K562 (cell line): ENCODE measurements around the gene KDM4F. TPM values are rescaled to one million over a fixed set of nuclear protein-coding genes. Genes with fewer than 3 reads are reported as not detected.
A peak's percentile ranks its signal among the peaks of the same experiment; 100 is the strongest.

Experiments
- CEBPG ChIP-seq, 3 experiments: fragments of 200-800 bp in 1 of 3; sonication (Bioruptor generic) in 1 of 3; sonication (generic) in 1 of 3; formaldehyde crosslinking in 1 of 3; IDR thresholded peaks in 2 of 3; conservative IDR thresholded peaks in 1 of 3; 2 replicates each; pipeline versions ENCODE4 v1.6.1 to v1.8.0; 2016 to 2022; ENCODE audit warnings: missing compliant biosample characterization in 2 of 3, missing genetic modification characterization in 2 of 3, mild to moderate bottlenecking in 1 of 3, missing genetic modification reagents in 1 of 3
- DPF2 ChIP-seq: fragments of 450-650 bp; IDR thresholded peaks from 2 replicates; pipeline ENCODE4 v1.6.1; 2016
- ERF ChIP-seq: fragments of 450-650 bp; formaldehyde crosslinking; IDR thresholded peaks from 2 replicates; pipeline ENCODE4 v1.4.0; 2020; ENCODE audit warnings: mild to moderate bottlenecking, mixed read lengths
- HDAC6 ChIP-seq: IDR thresholded peaks from 2 replicates; pipeline ENCODE4 v1.6.1; 2012; ENCODE audit warnings: low read depth, mild to moderate bottlenecking, control low read depth, inconsistent platforms, low read length, moderate library complexity
- MCM3 ChIP-seq: fragments of 450-650 bp; IDR thresholded peaks from 2 replicates; pipeline ENCODE4 v1.6.1; 2016
- MCM7 ChIP-seq, 2 experiments: fragments of 450-650 bp; IDR thresholded peaks; 2 replicates each; pipeline ENCODE4 v1.6.1; 2016 to 2018
- NKRF ChIP-seq: fragments of 450-650 bp; IDR thresholded peaks from 2 replicates; pipeline ENCODE4 v1.6.1; 2016; ENCODE audit warnings: borderline replicate concordance
- NR2F6 ChIP-seq: fragments of 450-650 bp; formaldehyde crosslinking; IDR thresholded peaks from 2 replicates; pipeline ENCODE4 v1.4.0; 2020; ENCODE audit warnings: mild to moderate bottlenecking
- RBM15 ChIP-seq: fragments of 200-400 bp; formaldehyde crosslinking; IDR thresholded peaks from 2 replicates; pipeline ENCODE4 v1.6.1; 2018; ENCODE audit warnings: mild to moderate bottlenecking, low read length, moderate library complexity; ENCODE audit not compliant: insufficient read depth
- SP2 ChIP-seq: IDR thresholded peaks from 2 replicates; pipeline ENCODE4 v1.6.1; 2011; ENCODE audit warnings: mild to moderate bottlenecking, low read depth, low read length, moderate library complexity; ENCODE audit not compliant: poor library complexity, severe bottlenecking; ENCODE audit errors: extremely low read depth
- SUPT5H ChIP-seq: fragments of 450-650 bp; IDR thresholded peaks from 2 replicates; pipeline ENCODE4 v1.6.1; 2016
- TAL1 ChIP-seq: fragments of 450-650 bp; IDR thresholded peaks from 2 replicates; pipeline ENCODE4 v1.6.1; 2016; ENCODE audit warnings: mild to moderate bottlenecking
- TEAD4 ChIP-seq, 2 experiments: sonication (generic) in 1 of 2; formaldehyde crosslinking in 1 of 2; IDR thresholded peaks; 2 replicates each; pipeline versions ENCODE4 v1.6.1 to v1.8.0; 2012 to 2022; ENCODE audit warnings: borderline replicate concordance in 1 of 2, inconsistent platforms in 1 of 2, low read length in 1 of 2, mild to moderate bottlenecking in 1 of 2, missing genetic modification reagents in 1 of 2
- TGIF2 ChIP-seq: sonication (generic); formaldehyde crosslinking; IDR thresholded peaks from 2 replicates; pipeline ENCODE4 v1.8.1; 2022; ENCODE audit warnings: mild to moderate bottlenecking, missing genetic modification reagents, moderate library complexity
- ZNF12 ChIP-seq: sonication (generic); formaldehyde crosslinking; IDR thresholded peaks from 2 replicates; pipeline ENCODE4 v1.4.0; 2020; ENCODE audit warnings: mild to moderate bottlenecking, missing genetic modification reagents
- ZNF717 ChIP-seq: fragments of 250-450 bp; sonication (Bioruptor Pico); IDR thresholded peaks from 2 replicates; pipeline ENCODE4 v1.5.0; 2021
- ZNF75A ChIP-seq: fragments of 450-650 bp; formaldehyde crosslinking; IDR thresholded peaks from 2 replicates; pipeline ENCODE4 v1.4.0; 2020; ENCODE audit warnings: mild to moderate bottlenecking
- polyA plus RNA-seq, 8 experiments: library from polyadenylated mRNA; depleted of rRNA in 4 of 8; stranded (reverse) in 5 of 8; unstranded in 3 of 8; fragments of >200 nt; fragmentation: Nextera tagmentation in 2 of 8; fragmentation: Illumina TruSeq in 1 of 8; extraction: Ambion mirVana in 2 of 8; extraction: Trizol in 1 of 8; gene quantifications; 2 replicates each; pipeline versions ENCODE4 v1.2.1 to v1.2.3, GENCODE V29; 2011 to 2014; ENCODE audit warnings: inconsistent platforms in 1 of 8, missing spikeins in 1 of 8
- total RNA-seq, 7 experiments: library from RNA; depleted of rRNA in 6 of 7; stranded (reverse); fragments of >200 nt in 6 of 7; fragmentation: Illumina TruSeq in 2 of 7; extraction: Trizol in 2 of 7; gene quantifications; 2 replicates each; pipeline versions ENCODE4 v1.2.1 to v1.2.3, GENCODE V29; 2011 to 2021; ENCODE audit warnings: low replicate concordance in 1 of 7
- TF ChIP-seq, protein P1 (sequence below): sonication (generic); formaldehyde crosslinking; IDR thresholded peaks from 2 replicates; pipeline ENCODE4 v1.8.1; 2022; ENCODE audit warnings: missing genetic modification reagents
- TF ChIP-seq, protein P2 (sequence below): fragments of 450-650 bp; IDR thresholded peaks from 2 replicates; pipeline ENCODE4 v1.6.1; 2016; ENCODE audit warnings: low read depth, mild to moderate bottlenecking, moderate library complexity

The KDM4F gene
- total and polyA plus RNA-seq, 9 of the 15 experiments (the other 6 are each of a cell fraction or from before 2014, with no cell fraction given): not detected

GRCh38 chr11:95068549-95068948 is 19.3 kb downstream of the KDM4F start (continued):
- TF ChIP-seq TGIF2 (no peak), SUPT5H (peak; percentile 76), SP2 (no peak), ERF (no peak), RBM15 (no peak), TEAD4 (IDR thresholded peaks at IDR 0.05; ENCODE audit: low read length) (peak; percentile 56), TEAD4 (CRISPR knock-in tag; IDR thresholded peaks at IDR 0.05; ENCODE audit: borderline replicate concordance) (no peak), MCM7 (IDR thresholded peaks at IDR 0.05) (no peak), NKRF (no peak; the same call in 1 of the 2 replicates), CEBPG (CRISPR knock-in tag; IDR thresholded peaks at IDR 0.05) (no peak), CEBPG (tag; conservative IDR thresholded peaks at IDR 0.05 in 1 of 2, IDR thresholded peaks at IDR 0.05 in 1 of 2) (no peak), DPF2 (no peak), ZNF75A (CRISPR knock-in tag) (no peak), HDAC6 (no peak), ZNF12 (CRISPR knock-in tag) (no peak), ZNF717 (CRISPR knock-in tag) (no peak), MCM3 (no peak), TAL1 (no peak; the same call in 1 of the 2 replicates), NR2F6 (CRISPR knock-in tag) (no peak)
- TF ChIP-seq, protein P1, sequence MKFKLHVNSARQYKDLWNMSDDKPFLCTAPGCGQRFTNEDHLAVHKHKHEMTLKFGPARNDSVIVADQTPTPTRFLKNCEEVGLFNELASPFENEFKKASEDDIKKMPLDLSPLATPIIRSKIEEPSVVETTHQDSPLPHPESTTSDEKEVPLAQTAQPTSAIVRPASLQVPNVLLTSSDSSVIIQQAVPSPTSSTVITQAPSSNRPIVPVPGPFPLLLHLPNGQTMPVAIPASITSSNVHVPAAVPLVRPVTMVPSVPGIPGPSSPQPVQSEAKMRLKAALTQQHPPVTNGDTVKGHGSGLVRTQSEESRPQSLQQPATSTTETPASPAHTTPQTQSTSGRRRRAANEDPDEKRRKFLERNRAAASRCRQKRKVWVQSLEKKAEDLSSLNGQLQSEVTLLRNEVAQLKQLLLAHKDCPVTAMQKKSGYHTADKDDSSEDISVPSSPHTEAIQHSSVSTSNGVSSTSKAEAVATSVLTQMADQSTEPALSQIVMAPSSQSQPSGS: no peak
- TF ChIP-seq, protein P2, sequence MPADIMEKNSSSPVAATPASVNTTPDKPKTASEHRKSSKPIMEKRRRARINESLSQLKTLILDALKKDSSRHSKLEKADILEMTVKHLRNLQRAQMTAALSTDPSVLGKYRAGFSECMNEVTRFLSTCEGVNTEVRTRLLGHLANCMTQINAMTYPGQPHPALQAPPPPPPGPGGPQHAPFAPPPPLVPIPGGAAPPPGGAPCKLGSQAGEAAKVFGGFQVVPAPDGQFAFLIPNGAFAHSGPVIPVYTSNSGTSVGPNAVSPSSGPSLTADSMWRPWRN: no peak
